ENCODE measurements around the gene TTC23L.

Gene TTC23L, protein sequence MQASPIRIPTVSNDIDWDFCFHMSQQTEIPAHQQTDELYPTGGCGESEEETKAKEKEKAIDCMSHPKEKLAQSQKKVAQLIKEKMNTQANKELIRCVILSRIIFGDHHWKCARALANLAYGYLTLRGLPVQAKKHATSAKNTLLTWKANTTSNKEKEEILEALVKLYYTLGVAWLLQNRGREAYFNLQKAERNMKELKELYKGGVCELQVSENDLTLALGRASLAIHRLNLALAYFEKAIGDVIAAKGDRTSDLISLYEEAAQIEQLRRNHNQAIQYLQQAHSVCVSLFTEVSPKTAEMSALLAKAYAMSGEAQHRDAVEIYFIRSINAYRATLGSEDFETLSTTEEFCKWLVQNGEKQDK

DNA sequence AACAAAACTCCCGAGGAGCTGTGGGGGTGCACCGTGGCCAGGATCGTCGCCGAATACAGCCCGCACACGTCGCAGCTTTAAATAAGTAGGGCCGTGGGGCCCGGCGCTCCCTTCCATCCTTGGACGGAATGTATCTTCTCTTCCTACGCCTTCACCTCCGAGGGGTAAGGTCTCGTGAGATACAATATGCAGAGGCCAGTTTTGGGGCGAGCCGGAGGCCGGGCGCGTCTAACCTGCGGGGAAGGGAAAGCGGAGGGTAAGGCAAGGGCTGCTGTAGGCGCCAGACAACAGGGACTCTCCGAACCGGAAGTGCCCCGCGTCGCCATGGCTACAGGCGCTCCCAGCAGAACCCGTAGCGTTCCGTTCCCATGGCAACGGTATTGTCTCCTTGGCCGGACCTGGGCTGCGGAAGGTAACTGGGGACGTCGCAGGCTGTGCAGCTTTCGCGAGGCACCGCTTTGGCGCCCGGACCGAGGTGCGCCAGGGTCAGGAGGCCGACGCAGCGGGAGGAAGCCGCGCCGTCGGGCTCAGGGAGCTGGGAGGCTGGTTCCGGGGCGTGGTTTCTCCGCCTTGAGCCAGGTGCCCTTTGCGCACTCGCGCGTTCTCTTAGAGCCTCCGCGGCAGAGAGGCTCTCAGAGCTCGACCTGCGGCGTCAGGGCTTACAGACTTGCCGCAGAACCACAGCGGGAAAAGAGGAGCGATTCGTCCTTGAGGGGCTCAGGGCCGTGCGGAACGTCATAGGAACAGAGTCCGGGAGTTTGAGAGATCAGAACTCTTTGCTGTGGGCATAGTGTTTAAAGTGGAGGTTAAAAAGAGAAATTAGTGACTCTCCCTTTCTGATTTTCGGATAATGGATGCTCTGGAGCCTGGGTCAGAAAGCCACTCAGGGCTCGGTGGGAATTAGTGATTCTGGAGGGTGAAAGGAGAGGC lies at the start of gene TTC23L:
Gene TTC23L (plus strand): TSS at position 380 of the 930 bp plus-strand sequence. CDS start 1,508 bp downstream, outside the sequence.
- no peaks in the 10 kb centered on the region for H3K36me3 ChIP-seq
- H3K27me3 ChIP-seq = peaks cover 44% of the 10 kb centered on the region
- peaks cover 7 to 11% of the 10 kb centered on the region in 2 experiments for H3K4me1 ChIP-seq (ENCODE audit: control insufficient read depth in 1 of 2, insufficient read depth in 1 of 2, low read depth in 1 of 2, low read length in 1 of 2)
- H3K9me3 ChIP-seq = no peaks in the 10 kb centered on the region
- no peak within 1 kb of the TSS for H3K27ac ChIP-seq
- peak within 1 kb of the TSS; percentile 66 to 67 for H3K4me3 ChIP-seq (ENCODE audit: low read depth in 1 of 2, low read length in 1 of 2)
- TF ChIP-seq, protein P1, sequence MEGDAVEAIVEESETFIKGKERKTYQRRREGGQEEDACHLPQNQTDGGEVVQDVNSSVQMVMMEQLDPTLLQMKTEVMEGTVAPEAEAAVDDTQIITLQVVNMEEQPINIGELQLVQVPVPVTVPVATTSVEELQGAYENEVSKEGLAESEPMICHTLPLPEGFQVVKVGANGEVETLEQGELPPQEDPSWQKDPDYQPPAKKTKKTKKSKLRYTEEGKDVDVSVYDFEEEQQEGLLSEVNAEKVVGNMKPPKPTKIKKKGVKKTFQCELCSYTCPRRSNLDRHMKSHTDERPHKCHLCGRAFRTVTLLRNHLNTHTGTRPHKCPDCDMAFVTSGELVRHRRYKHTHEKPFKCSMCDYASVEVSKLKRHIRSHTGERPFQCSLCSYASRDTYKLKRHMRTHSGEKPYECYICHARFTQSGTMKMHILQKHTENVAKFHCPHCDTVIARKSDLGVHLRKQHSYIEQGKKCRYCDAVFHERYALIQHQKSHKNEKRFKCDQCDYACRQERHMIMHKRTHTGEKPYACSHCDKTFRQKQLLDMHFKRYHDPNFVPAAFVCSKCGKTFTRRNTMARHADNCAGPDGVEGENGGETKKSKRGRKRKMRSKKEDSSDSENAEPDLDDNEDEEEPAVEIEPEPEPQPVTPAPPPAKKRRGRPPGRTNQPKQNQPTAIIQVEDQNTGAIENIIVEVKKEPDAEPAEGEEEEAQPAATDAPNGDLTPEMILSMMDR (IDR thresholded peaks at IDR 0.05) = no peak

DNA sequence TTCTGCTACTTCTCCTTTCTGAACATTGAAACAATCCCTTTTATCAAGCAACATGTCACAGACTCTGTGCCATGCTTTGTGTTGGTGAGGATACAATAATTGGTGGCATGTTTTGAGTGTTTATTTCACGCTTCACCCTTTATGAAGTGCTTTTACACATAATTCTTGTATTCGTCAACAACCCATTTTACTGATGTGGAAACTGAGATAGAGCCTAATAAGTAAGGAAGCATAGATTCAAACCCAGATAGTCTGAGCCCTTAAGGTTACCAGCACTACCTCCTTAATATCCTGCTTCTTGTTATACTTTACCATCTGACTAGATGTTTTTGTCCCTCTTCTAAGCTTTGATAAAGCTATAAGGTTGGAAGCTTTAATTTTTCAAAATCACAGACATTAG lies 49.3 kb upstream of the TTC23L start:
- TF ChIP-seq, protein P1 (IDR thresholded peaks at IDR 0.05) = no peak
- Histone ChIP-seq H3K36me3 (no peaks in the 10 kb centered on the region), H3K4me3 (ENCODE audit: low read depth in 1 of 2, low read length in 1 of 2) (no peak overlapping the region), H3K9me3 (no peaks in the 10 kb centered on the region), H3K27ac (no peak overlapping the region), H3K4me1 (ENCODE audit: control insufficient read depth in 1 of 2, insufficient read depth in 1 of 2, low read depth in 1 of 2, low read length in 1 of 2) (no peaks in the 10 kb centered on the region), H3K27me3 (no peaks in the 10 kb centered on the region)

DNA sequence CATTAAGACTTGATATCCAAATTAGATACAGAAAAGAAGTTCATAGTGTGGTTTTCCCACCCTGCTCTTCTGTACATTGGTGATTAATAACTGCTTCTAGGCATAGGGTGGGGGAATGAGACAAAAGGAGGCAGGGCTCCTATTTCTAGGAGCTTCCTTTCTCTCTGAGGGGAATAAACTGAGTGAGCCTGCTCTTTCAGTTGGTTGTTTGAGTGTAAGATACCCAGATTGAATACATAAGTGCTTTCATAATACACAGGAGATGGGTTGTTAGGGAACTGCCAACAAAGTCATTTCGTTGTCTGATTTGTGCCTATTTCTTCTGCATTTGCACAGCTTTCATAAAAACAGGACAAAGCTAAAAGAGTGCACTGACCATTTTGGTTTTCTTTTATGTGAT lies 48.9 kb upstream of the TTC23L start:
- Histone ChIP-seq H3K36me3 (no peaks in the 10 kb centered on the region), H3K27me3 (no peaks in the 10 kb centered on the region), H3K4me3 (ENCODE audit: low read depth in 1 of 2, low read length in 1 of 2) (no peak overlapping the region), H3K27ac (no peak overlapping the region), H3K4me1 (ENCODE audit: control insufficient read depth in 1 of 2, insufficient read depth in 1 of 2, low read depth in 1 of 2, low read length in 1 of 2) (no peaks in the 10 kb centered on the region), H3K9me3 (no peaks in the 10 kb centered on the region)
- TF ChIP-seq, protein P1 (IDR thresholded peaks at IDR 0.05) = no peak

DNA sequence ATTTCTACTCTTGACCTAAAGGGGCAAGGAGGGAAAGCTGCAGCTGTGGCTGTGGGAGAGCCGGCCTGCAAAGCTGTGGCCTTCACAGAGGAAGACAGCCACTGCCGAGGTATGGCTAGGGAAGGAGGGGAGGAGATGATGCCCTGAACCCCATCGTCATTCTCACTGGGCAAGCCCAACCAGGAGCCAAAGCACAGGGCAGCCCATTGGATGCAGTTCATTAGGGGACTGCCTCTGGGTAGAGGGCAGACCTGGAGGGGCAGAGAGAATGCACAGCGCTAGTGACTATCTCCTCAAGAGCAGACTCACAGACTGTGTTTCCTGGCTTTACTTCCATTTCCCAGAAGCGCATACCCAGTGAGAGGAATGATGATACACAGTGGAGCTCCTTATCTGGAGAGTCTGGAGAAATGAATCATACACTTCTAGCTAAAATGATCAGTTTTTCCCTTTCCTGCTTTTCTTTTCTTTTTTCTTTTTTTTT lies 47.2 kb upstream of the TTC23L start:
- Histone ChIP-seq H3K36me3 (no peaks in the 10 kb centered on the region), H3K9me3 (no peaks in the 10 kb centered on the region), H3K4me1 (ENCODE audit: control insufficient read depth in 1 of 2, insufficient read depth in 1 of 2, low read depth in 1 of 2, low read length in 1 of 2) (no peaks in the 10 kb centered on the region), H3K27ac (no peak overlapping the region), H3K27me3 (no peaks in the 10 kb centered on the region), H3K4me3 (ENCODE audit: low read depth in 1 of 2, low read length in 1 of 2) (no peak overlapping the region)
- TF ChIP-seq, protein P1 (IDR thresholded peaks at IDR 0.05) = no peak

DNA sequence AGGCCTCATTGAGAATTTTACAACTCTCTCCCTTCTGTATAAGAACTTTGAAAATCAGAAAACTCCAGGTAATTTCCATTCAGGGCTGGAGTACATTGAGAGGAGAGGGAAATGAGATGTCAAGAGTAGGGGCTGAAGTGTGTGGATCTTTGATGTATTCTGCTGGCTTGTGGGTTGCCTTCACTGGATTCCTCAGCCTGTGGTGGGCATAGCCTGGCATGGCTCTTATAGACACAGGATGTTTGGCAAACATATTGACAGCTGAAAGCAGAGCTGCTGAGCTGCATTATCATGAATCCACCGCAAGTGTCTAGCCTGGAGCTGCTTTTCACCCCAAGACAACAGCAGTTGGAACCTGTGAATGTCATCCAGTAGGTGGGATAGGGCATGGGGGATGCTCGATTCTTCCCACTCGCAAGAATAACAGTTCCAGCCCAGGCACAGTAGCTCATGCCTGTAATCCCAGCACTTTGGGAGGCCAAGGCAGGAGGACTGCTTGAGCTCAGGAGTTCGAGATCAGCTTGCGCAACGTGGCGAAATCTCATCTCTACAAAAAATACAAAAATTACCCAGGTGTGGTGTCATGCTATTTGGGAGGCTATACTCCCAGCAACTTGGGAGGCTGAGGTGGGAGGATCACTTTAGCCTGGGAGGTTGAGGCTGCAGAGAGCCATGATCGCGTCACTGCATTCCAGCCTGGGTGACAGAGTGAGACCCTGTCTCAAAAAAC lies 36.0 kb upstream of the TTC23L start:
- Histone ChIP-seq H3K36me3 (no peaks in the 10 kb centered on the region), H3K27ac (no peak overlapping the region), H3K27me3 (no peaks in the 10 kb centered on the region), H3K4me1 (ENCODE audit: control insufficient read depth in 1 of 2, insufficient read depth in 1 of 2, low read depth in 1 of 2, low read length in 1 of 2) (no peaks in the 10 kb centered on the region), H3K9me3 (no peaks in the 10 kb centered on the region), H3K4me3 (ENCODE audit: low read depth in 1 of 2, low read length in 1 of 2) (no peak overlapping the region)
- TF ChIP-seq, protein P1 (IDR thresholded peaks at IDR 0.05) = no peak

All from neutrophil (primary cell).